SU-DHL-6 (cell line): ENCODE data around the gene RAB3GAP2.

Source experiments
- EZH2phosphoT487 ChIP-seq: fragments of 200-600 bp; sonication (generic), shearing (Covaris generic); conservative IDR thresholded peaks from 2 replicates; pipeline ENCODE4 v1.6.1; 2018; ENCODE audit warnings: mild to moderate bottlenecking, antibody characterized with exemption, low read length, moderate library complexity, mixed read lengths
- TF ChIP-seq, protein P1 (sequence below): fragments of 200-600 bp; sonication (generic); IDR thresholded peaks from one replicate; pipeline ENCODE4 v1.5.1; 2017; ENCODE audit warnings: antibody characterized with exemption, mild to moderate bottlenecking, low read length, moderate library complexity; ENCODE audit not compliant: insufficient read depth, poor library complexity, severe bottlenecking

DNA sequence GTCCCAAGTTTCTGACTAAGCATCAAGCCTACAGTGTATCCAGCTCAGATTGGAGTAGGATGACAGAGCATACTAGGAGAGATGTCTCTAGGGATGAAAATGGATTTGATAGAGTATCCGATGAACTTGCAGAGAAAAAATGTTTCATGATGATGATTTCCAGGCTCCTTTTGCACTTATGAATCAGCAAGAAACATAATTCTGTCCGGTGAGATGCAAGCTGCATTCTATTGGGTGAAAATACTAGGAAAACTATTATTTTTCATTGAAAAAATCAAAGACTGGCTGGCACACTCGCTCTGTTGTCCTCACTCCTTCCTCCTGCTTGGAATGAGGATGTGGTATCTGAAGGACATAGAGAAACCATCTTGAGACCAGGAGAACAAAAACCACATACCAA, 35.4 kb upstream of the RAB3GAP2 start:
- TF ChIP-seq, protein P1, sequence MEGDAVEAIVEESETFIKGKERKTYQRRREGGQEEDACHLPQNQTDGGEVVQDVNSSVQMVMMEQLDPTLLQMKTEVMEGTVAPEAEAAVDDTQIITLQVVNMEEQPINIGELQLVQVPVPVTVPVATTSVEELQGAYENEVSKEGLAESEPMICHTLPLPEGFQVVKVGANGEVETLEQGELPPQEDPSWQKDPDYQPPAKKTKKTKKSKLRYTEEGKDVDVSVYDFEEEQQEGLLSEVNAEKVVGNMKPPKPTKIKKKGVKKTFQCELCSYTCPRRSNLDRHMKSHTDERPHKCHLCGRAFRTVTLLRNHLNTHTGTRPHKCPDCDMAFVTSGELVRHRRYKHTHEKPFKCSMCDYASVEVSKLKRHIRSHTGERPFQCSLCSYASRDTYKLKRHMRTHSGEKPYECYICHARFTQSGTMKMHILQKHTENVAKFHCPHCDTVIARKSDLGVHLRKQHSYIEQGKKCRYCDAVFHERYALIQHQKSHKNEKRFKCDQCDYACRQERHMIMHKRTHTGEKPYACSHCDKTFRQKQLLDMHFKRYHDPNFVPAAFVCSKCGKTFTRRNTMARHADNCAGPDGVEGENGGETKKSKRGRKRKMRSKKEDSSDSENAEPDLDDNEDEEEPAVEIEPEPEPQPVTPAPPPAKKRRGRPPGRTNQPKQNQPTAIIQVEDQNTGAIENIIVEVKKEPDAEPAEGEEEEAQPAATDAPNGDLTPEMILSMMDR = no peak
- no peak for TF ChIP-seq EZH2phosphoT487
